Neural progenitor cell (in vitro differentiated cells): ENCODE data around the gene SYT17.

ENCODE experiments used
- CTCF ChIP-seq: fragments of 200-600 bp; sonication (generic); IDR thresholded peaks from 2 replicates; pipeline ENCODE4 v1.5.1; 2017; ENCODE audit warnings: antibody characterized with exemption, mild to moderate bottlenecking
- EZH2 ChIP-seq: fragments of 200-600 bp; sonication (generic); IDR thresholded peaks from 2 replicates; pipeline ENCODE4 v1.6.1; 2017; ENCODE audit warnings: antibody characterized with exemption, mild to moderate bottlenecking, moderate library complexity
- EZH2phosphoT487 ChIP-seq: fragments of 200-600 bp; sonication (generic); IDR thresholded peaks from 2 replicates; pipeline ENCODE4 v1.6.1; 2017; ENCODE audit warnings: antibody characterized with exemption

GRCh38 chr16:19210968-19211367, 42.9 kb downstream of the SYT17 start:
- TF ChIP-seq CTCF, result no peak
- TF ChIP-seq EZH2, result no peak
- TF ChIP-seq EZH2phosphoT487, result no peak
